Caco-2 (cell line): ENCODE results near the gene EFL1. TPM values are rescaled to one million over a fixed set of nuclear protein-coding genes. Genes with fewer than 3 reads are reported as not detected.
"Not testable (repeated sequence)": the region's sequence is repeated elsewhere in the genome, so short reads cannot be mapped to it uniquely, and the experiment has no call there.

ENCODE experiments used
- BruUV-seq: library from RNA; stranded (reverse); fragments of 400-500 nt; replicated peaks from 2 replicates; lab custom pipeline; 2021; lab: Mats Ljungman, UMichigan
- CTCF ChIA-PET: fragments of 300-600 bp; sonication (Branson Sonifier 250); formaldehyde crosslinking; loops from one replicate; lab custom pipeline; 2022; ENCODE audit warnings: antibody characterized with exemption; lab: Charles Lee
- POLR2A ChIA-PET: fragments of 300-600 bp; sonication (Branson Sonifier 250); formaldehyde crosslinking; loops from one replicate; lab custom pipeline; 2022; ENCODE audit warnings: antibody characterized with exemption; lab: Charles Lee
- DNase-seq, 2 experiments: peaks; one replicate each; pipeline versions ENCODE4 v3.0.0 to v3.0.0-alpha.2; 2020 to 2022
- H3K27me3 ChIP-seq: replicated peaks from 2 replicates; pipeline ENCODE4 v1.6.0; 2011; ENCODE audit warnings: low read length; ENCODE audit not compliant: control insufficient read depth, insufficient read depth
- H3K36me3 ChIP-seq: 2 replicates; pipeline ENCODE4 v1.5.1; 2011; ENCODE audit warnings: low read length; ENCODE audit not compliant: control insufficient read depth, insufficient read depth
- H3K4me1 ChIP-seq: fragments of 250-450 bp; sonication (Bioruptor Pico); 2 replicates; pipeline ENCODE4 v1.5.1; 2020; ENCODE audit warnings: mild to moderate bottlenecking
- H3K4me3 ChIP-seq: 2 replicates; pipeline ENCODE4 v1.5.1; 2011; ENCODE audit warnings: low read depth, mild to moderate bottlenecking, control low read depth, low read length
- H3K9me3 ChIP-seq: fragments of 250-450 bp; sonication (Bioruptor Pico); 2 replicates; pipeline ENCODE4 v1.5.1; 2020; ENCODE audit warnings: mild to moderate bottlenecking, moderate library complexity
- H3K27ac Mint-ChIP-seq: one replicate; pipeline ENCODE4 v1.8.0; 2022; ENCODE audit warnings: mixed read lengths; ENCODE audit not compliant: unreplicated experiment
- H3K27me3 Mint-ChIP-seq: one replicate; pipeline ENCODE4 v1.8.0; 2022; ENCODE audit warnings: mixed read lengths; ENCODE audit not compliant: insufficient read depth, unreplicated experiment
- H3K36me3 Mint-ChIP-seq: one replicate; pipeline ENCODE4 v1.8.0; 2022; ENCODE audit warnings: mild to moderate bottlenecking, mixed read lengths; ENCODE audit not compliant: insufficient read depth, unreplicated experiment
- H3K4me1 Mint-ChIP-seq: one replicate; pipeline ENCODE4 v1.8.0; 2022; ENCODE audit warnings: low read depth, mixed read lengths; ENCODE audit not compliant: unreplicated experiment
- H3K4me3 Mint-ChIP-seq: one replicate; pipeline ENCODE4 v1.8.0; 2022; ENCODE audit warnings: mild to moderate bottlenecking, moderate library complexity, mixed read lengths; ENCODE audit not compliant: unreplicated experiment
- H3K9me3 Mint-ChIP-seq: one replicate; pipeline ENCODE4 v1.8.0; 2022; ENCODE audit warnings: mixed read lengths; ENCODE audit not compliant: unreplicated experiment
- CTCF ChIP-seq, 2 experiments: fragments of 200-600 bp in 1 of 2; IDR thresholded peaks; 1 replicate in 1 of 2; 2 replicates in 1 of 2; pipeline versions ENCODE4 v1.5.1 to v1.8.0; 2011 to 2022; ENCODE audit warnings: antibody characterized with exemption in 1 of 2, control low read depth in 1 of 2, inconsistent platforms in 1 of 2, low read depth in 1 of 2, low read length in 1 of 2, mild to moderate bottlenecking in 1 of 2, moderate library complexity in 1 of 2; ENCODE audit not compliant: insufficient read depth in 1 of 2, severe bottlenecking in 1 of 2, unreplicated experiment in 1 of 2
- intact Hi-C: fragments of 100-400 bp; cut with micrococcal nuclease; formaldehyde crosslinking; loops from one replicate; pipeline ENCODE4 v1.10.0; 2022; ENCODE audit not compliant: unreplicated experiment
- total RNA-seq: library from RNA; stranded (reverse); gene quantifications from 2 replicates; pipeline ENCODE4 v1.2.3, GENCODE V29; 2022

EFL1 gene
- total RNA-seq, 1 experiment from 2014 or later: 10.3 TPM

DNA sequence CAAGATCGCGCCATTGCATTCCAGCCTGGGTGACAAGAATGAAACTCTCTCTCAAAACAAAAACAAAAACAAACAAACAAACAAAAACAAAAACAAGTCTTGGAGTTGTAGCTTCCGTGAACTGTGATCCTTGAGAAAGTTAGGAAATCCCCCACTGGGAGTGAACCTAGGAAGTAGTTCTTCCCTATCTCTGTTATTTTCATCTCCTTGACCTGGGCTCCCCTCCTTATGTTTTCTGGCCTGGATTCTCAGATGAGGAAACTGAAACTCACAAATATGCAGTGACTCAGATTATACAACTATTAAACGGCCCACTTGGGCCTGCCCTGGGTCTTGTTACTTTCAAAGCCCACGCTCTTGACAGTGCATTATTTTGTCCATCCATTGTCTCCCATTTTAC is 29.7 kb upstream of the EFL1 start:
- no peak for DNase-seq
- Mint-ChIP-seq H3K36me3 (no peaks in the 10 kb centered on the region), H3K27me3 (no peaks in the 10 kb centered on the region), H3K4me1 (no peaks in the 10 kb centered on the region), H3K4me3 (no peak overlapping the region), H3K9me3 (no peaks in the 10 kb centered on the region), H3K27ac (no peak overlapping the region)
- no peak overlapping the region for H3K4me3 ChIP-seq
- H3K27me3 ChIP-seq: no peaks in the 10 kb centered on the region
- no peak for TF ChIP-seq CTCF (IDR thresholded peaks at IDR 0.05; ENCODE audit: insufficient read depth in 1 of 2, low read depth in 1 of 2, low read length in 1 of 2, severe bottlenecking in 1 of 2, unreplicated experiment in 1 of 2)
- H3K36me3 ChIP-seq: no peaks in the 10 kb centered on the region
- ChIA-PET POLR2A (no interaction called here), CTCF (no interaction called here)
- BruUV-seq: no TSS peak
- intact Hi-C loops: no loop called here
- H3K4me1 ChIP-seq: no peaks in the 10 kb centered on the region
- H3K9me3 ChIP-seq: no peaks in the 10 kb centered on the region

DNA sequence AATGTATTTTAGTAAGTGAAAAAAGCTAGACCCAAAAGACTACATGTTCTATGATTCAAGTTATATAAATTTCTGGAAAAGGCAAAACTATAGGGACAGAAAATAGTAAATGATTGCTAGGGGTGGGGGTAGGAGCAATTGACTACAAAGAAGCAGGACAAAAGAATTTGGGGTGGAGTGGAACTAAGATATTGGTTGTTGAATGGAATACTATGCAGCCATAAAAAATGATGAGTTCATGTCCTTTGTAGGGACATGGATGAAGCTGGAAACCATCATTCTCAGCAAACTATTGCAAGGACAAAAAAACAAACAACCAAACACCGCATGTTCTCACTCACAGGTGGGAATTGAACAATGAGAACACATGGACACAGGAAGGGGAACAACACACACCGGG is 25.7 kb upstream of the EFL1 start:
- H3K4me1 Mint-ChIP-seq, H3K4me3 Mint-ChIP-seq, CTCF ChIA-PET, H3K27me3 Mint-ChIP-seq, H3K9me3 ChIP-seq, H3K4me3 ChIP-seq, H3K9me3 Mint-ChIP-seq, POLR2A ChIA-PET, H3K27ac Mint-ChIP-seq, DNase-seq, intact Hi-C loops, H3K36me3 Mint-ChIP-seq, H3K27me3 ChIP-seq, H3K36me3 ChIP-seq, H3K4me1 ChIP-seq, BruUV-seq: not testable (repeated sequence)

- POLR2A ChIA-PET, intact Hi-C loops, H3K4me3 ChIP-seq, CTCF ChIA-PET, H3K27me3 Mint-ChIP-seq, H3K4me3 Mint-ChIP-seq, H3K4me1 Mint-ChIP-seq, H3K4me1 ChIP-seq, BruUV-seq, DNase-seq, H3K9me3 ChIP-seq, H3K27ac Mint-ChIP-seq, H3K36me3 Mint-ChIP-seq, H3K36me3 ChIP-seq, H3K9me3 Mint-ChIP-seq, H3K27me3 ChIP-seq: not testable (repeated sequence)
Observed at GRCh38 chr15:82286475-82286874, 23.9 kb upstream of the EFL1 start.

DNA sequence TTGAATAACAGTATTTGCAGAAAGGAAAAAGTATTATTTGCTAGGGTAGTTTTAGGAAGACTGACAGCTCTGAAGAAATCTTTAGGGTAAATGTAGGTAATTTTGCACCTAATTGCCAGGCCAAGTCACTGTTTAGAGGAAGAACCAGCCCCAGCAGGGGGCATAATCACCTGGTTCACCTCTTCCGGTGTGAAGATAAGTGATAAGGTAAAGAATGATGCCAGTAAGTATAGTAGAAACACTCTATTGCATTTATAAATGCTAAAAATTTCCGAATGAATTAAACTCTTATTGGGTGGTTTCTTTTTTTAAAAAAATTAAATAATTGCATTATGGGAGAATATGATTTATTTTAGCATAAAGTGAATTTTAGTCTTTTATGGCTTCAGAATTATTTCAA is 21.8 kb upstream of the EFL1 start:
- H3K27ac Mint-ChIP-seq, H3K9me3 ChIP-seq, H3K36me3 Mint-ChIP-seq, POLR2A ChIA-PET, H3K4me3 Mint-ChIP-seq, H3K4me1 ChIP-seq, H3K36me3 ChIP-seq, H3K4me3 ChIP-seq, H3K4me1 Mint-ChIP-seq, intact Hi-C loops, CTCF ChIA-PET, H3K9me3 Mint-ChIP-seq, H3K27me3 Mint-ChIP-seq, DNase-seq, BruUV-seq, H3K27me3 ChIP-seq: not testable (repeated sequence)

GRCh38 chr15:82282386-82282785 is 19.9 kb upstream of the EFL1 start:
- H3K9me3 ChIP-seq, H3K36me3 Mint-ChIP-seq, CTCF ChIA-PET, H3K27me3 Mint-ChIP-seq, POLR2A ChIA-PET, H3K4me1 ChIP-seq, DNase-seq, H3K4me3 Mint-ChIP-seq, H3K27me3 ChIP-seq, intact Hi-C loops, H3K36me3 ChIP-seq, H3K27ac Mint-ChIP-seq, BruUV-seq, H3K4me1 Mint-ChIP-seq, H3K9me3 Mint-ChIP-seq, H3K4me3 ChIP-seq: not testable (repeated sequence)
